GM19438 (cell line): ENCODE data around the gene PRR30.
"Not testable (repeated sequence)": the region's sequence is repeated elsewhere in the genome, so short reads cannot be mapped to it uniquely, and the experiment has no call there.

Source experiments
- ATAC-seq: cut with Tn5 transposase; IDR thresholded peaks from one replicate; pipeline ENCODE4 v1.9.1; 2021; ENCODE audit warnings: low read depth; ENCODE audit not compliant: unreplicated experiment

Gene PRR30

GRCh38 chr2:27130396-27130795 lies 8.8 kb downstream of the PRR30 start:
- ATAC-seq = no peak

- no peak for ATAC-seq
Measured at GRCh38 chr2:27128668-27129571, 10.3 kb downstream of the PRR30 start.

GRCh38 chr2:27127883-27128667 lies 11.1 kb downstream of the PRR30 start:
- no peak for ATAC-seq

- no peak for ATAC-seq
Measured at GRCh38 chr2:27126252-27126710, 12.9 kb downstream of the PRR30 start.

GRCh38 chr2:27125104-27125503 lies 14.1 kb downstream of the PRR30 start:
- ATAC-seq = no peak

- no peak for ATAC-seq
Measured at GRCh38 chr2:27123302-27124150, 15.7 kb downstream of the PRR30 start, which contains the start of gene ABHD1. Gene ABHD1, plus strand, starts transcription at chr2:27123815. Its CDS starts 134 bp downstream, at chr2:27123949.

GRCh38 chr2:27122791-27123190 lies 16.4 kb downstream of the PRR30 start:
- no peak for ATAC-seq

- no peak for ATAC-seq
Measured at GRCh38 chr2:27121906-27122305, 17.3 kb downstream of the PRR30 start.

- ATAC-seq = not testable (repeated sequence)
Measured at GRCh38 chr2:27119330-27119670, 19.9 kb downstream of the PRR30 start.

GRCh38 chr2:27118525-27119329 lies 20.5 kb downstream of the PRR30 start, which contains the start of gene CGREF1:
Gene CGREF1, minus strand, starts transcription at chr2:27119128. Its CDS starts 14,762 bp downstream, at chr2:27104366.
- ATAC-seq = no peak

- no peak for ATAC-seq
Measured at GRCh38 chr2:27117995-27118524, 21.1 kb downstream of the PRR30 start.

GRCh38 chr2:27115519-27115918 lies 23.7 kb downstream of the PRR30 start:
- ATAC-seq = no peak

GRCh38 chr2:27111392-27112078 lies 27.7 kb downstream of the PRR30 start:
- ATAC-seq = not testable (repeated sequence)

- not testable (repeated sequence) for ATAC-seq
Measured at GRCh38 chr2:27110603-27111352, 28.4 kb downstream of the PRR30 start.

- ATAC-seq = no peak
Measured at GRCh38 chr2:27109083-27109482, 30.1 kb downstream of the PRR30 start.

- ATAC-seq = no peak
Measured at GRCh38 chr2:27108221-27108620, 31.0 kb downstream of the PRR30 start.

- no peak for ATAC-seq
Measured at GRCh38 chr2:27105981-27106380, 33.2 kb downstream of the PRR30 start.

- ATAC-seq = no peak
Measured at GRCh38 chr2:27102329-27102728, 36.9 kb downstream of the PRR30 start.
